Globus pallidus (tissue), 1 donor: ENCODE results near the gene KCTD2.
A peak's percentile ranks its signal among the peaks of the same experiment; 100 is the strongest.
"Not testable (repeated sequence)": the region's sequence is repeated elsewhere in the genome, so short reads cannot be mapped to it uniquely, and the experiment has no call there.

Experiments used
- DNase-seq: peaks from one replicate; pipeline ENCODE4 v3.0.0-alpha.2; 2015; ENCODE audit warnings: low spot score

Gene KCTD2

DNA sequence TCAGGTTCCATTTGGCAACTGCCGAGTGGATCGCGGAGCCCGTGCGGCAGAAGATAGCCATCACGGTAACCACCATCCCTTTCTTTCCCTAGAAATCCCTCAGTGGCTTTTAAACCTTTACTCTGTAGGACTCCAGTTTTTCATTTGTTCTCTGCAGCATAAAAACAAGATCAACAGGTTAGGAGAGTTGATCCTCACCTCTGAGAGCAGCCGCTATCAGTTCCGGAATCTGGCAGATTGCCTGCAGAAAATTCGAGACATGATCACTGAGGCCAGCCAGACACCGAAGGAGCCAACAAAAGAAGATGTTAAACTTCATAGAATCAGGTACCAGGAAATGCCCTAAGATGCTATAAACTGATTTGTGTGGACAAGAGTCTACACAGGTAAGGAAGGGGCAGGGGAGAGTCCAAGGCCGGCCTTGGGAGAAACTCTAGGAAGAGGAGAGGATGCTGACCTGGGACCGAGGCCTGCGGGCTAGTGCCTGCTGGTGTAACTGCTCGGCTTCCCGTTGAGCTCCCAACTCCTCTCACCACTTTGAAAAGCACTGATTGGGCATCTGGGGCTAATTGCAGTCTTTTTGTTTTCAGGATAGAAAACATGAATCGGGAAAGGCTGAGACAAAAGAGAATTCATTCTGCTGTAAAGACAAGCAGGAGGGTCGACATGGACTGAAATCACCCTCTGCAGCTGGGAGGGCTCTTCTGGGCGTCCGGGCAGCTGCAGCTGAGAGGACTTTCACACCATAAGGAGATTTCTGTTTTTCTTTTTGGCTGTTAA is 26.5 kb upstream of the KCTD2 start:
- peak; percentile 86 for DNase-seq

DNA sequence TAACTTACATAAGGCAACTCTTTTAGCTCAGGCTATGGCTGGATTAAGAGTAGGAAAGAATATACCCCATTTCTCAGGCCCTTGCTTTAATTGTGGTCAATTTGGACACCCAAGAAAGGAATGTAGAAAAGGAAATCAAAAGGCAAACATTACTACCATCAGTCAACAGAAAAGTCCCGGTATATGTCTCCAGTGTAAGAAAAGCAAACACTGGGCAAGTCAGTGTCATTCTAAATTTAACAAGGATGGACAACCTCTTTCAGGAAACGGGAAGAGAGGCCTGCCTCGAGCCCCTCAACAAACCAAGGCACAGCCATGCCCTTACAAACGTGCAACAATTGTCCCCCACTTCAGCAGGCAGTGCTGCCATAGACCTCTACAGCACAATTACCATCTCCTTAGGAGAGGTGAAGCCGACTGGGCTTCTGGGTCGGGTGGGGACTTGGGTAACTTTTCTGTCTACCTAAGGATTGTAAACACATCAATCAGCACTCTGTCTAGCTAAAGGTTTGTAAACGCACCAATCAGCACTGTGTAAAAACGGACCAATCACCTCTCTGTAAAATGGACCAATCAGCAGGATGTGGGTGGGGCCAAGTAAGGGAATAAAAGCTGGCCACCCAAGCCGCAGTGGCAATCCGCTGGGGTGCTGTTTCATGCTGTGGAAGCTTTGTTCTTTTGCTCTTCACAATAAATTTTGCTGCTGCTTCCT is 22.2 kb upstream of the KCTD2 start:
- DNase-seq = no peak

DNA sequence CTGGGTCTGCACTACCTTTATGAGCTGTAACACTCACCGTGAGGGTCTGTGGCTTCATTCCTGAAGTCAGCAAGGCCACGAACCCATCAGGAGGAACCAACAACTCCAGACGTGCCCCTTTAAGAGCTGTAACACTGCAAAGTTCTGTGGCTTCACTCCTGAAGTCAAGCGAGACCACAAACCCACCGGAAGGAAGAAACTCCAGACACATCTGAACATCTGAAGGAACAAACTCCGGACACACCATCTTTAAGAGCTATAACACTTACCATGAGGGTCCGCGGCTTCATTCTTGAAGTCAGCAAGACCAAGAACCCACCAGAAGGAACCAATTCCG is 21.7 kb upstream of the KCTD2 start:
- not testable (repeated sequence) for DNase-seq

DNA sequence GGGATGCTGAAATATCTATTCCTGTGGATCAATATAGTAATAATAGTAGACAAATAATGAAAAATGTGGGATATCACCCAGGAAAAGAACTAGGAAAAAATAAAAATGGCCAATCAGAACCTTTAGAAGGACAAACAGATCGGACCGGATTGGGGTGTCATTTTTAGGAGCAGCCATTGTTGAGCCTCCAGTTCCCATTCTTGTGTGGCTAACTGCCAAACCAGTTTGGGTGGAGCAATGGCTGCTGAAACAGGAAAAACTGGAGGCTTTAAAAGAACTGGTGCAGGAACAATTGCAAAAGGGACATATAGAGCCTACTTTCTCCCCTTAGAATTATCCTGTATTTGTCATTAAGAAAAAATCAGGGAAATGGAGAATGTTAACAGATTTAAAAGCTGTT is 20.4 kb upstream of the KCTD2 start:
- DNase-seq = not testable (repeated sequence)

DNA sequence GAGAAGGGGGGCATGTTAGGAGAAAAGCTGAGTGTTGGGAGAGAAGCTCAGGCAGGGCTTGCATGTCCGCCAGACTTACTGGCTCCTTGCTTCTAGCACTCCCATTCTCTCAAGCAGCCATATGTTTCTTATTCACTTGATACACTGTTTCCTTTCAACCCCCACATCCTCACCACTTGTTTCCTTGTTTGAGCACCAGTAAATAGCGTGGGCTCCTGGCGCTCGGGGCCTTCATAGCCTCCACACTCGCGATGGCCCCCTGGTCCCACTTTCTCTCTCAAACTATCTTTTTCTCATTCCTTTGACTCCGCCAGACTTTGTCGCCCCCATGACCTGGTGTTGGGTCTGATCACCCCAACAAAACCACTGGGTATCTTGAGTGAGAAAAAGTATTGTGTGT is 16.9 kb upstream of the KCTD2 start:
- no peak for DNase-seq

DNA sequence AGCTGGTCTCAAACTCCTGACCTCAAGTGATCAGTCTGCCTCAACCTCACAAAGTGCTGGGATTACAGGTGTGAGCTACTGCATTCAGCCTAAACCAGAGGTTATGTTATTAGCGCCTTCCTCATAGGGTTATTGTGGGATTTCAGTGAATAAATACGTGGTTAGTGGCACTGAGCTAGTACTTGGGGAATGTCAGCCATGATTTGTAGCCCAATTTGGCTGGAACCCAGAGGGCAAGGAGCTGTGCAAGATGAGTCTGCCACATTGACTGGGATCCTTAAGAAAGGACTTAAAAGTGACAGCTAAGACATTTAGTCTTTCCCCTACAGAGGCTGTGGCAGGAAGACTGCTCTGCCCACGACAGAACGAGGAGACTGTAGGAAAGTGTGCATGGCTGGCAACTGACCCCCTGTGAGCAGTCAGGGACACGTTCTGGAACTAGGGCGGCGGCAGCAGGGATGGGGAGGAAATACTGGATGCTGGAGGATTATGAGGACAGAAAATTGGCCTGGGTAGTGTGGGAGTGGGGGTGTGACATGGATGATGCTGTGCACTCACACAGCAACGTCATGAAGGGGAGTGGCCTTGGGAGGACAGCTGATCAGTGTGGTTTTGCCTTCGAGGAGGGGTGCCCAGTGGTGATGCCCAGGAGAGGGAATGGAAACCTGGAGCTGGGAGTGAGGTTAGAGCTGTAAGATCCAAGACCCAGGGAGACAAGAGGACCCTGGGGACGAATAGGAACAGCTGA is 14.9 kb upstream of the KCTD2 start:
- peak; percentile 94 for DNase-seq

DNA sequence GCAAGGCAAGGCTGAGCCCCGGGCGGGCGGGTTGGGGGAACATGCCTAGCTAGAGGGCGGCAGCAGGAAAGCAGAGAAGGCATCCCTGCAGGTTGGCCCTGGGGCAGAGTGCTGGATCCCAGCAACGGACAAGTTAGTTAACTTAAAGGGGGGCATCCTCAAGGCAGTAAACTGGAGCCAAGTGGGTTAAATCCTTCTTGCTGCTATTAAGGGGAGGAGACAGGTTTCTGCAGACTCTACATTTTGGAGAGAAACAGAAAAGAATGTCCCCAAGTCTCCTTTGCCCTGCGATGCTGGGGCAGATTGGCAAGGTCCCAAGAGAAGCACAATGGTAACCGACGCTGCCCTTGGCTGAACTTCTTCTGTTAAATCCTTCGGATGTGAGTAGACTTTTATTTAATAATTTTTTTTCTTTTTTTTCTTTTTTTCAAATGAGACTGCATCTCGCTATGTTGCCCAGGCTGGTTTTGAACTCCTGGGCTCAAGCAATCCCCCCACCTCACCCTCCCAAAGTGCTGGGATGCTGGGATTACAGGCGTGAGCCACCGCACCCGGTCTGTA is 14.2 kb upstream of the KCTD2 start:
- DNase-seq = no peak

DNA sequence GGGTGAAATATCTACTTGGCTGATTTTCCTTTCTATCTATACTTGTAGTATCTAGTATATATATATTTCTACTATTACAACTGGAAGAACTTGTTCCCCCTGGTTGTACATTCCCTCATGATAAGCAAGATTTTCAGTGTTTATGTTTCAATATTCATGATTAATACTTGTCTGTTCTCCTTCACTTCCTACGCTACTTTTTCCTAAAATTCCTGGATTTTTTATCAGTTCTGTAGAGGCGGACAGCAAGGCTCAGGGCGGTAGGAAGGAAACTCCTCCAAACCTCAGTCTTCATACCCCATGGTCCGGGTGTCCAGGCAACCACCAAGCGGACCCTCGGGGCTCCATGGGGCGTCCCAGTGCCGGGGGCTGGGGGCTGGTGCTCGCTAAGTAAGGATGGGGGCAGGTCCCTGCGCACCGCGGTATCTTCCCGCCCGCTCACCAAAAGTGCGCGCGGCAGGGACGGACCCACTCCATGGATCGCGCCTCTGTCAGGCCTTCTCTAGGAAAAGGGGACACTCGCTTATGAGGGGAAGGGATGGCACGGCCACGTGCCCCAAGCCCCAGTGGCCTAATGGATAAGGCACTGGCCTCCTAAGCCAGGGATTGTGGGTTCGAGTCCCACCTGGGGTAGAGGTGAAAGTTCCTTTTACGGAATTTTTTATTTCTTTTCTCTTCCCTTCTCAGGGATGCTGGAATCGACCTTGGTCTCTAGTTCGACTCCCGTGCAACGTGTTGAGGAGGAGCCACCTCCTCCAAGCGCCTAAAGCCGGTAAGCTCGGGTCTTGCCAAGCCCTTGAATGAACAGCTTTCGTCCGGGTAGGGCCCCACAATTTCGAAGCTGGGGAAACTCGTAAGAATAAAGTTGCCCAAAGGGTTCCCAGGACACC is 13.4 kb upstream of the KCTD2 start:
- peak; percentile 89 for DNase-seq

DNA sequence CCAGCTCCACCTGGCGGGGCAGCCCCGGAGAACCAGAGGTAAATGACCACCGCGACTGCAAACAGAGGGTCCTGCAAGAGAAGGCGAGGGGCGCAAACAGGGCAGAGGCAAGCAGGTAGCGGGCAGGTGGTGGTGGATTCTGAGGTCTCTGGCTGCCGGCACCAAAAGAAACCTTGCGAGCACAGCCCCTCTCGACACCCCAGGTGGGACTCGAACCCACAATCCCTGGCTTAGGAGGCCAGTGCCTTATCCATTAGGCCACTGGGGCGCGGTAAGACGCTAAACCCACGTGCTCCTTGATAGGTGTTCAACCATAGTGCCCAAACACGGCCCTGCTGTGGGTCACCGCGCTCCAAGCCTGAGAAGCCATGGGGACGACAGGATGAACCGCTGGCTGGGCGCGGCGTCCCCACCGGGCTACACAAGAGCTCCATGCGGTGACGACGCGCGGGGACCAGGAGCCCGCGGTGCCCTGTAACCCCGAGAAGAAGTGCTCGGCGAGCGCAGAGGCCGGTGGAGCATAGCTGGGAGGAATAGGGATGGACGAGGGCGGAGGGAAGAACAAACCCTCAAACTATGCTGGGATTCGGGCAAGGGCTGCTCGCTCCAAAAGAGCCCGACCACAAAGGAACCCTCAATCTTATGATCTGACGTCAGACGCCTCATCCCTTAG is 12.7 kb upstream of the KCTD2 start:
- peak; percentile 83 for DNase-seq

DNA sequence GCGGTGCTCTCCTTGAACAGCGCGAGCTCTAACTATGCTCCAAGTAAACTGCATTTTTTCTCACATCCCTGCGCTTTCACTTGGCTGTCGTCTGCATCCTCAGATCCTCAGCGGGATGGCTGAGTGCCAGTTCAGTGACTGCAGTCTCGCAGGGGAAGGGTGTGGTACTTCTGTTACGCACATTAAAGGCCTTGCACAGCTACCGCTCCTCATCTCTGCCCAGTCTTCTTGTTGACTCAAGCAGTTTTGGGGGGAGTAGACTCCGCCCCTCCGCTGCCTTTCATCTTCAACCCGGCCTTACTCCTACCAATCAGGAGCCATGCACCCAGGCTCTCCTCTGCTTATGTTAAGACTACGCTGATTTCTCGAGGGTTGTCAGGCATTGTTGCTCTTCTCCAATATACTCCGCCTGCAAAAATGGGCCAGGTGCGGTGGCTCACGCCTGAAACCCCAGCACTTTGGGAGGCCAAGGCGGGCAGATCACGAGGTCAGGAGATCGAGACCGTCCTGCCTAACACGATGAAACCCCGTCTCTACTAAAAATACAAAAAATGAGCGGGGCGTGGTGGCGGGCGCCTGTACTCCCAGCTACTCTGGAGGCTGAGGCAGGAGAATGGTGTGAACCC is 10.3 kb upstream of the KCTD2 start:
- DNase-seq = no peak

DNA sequence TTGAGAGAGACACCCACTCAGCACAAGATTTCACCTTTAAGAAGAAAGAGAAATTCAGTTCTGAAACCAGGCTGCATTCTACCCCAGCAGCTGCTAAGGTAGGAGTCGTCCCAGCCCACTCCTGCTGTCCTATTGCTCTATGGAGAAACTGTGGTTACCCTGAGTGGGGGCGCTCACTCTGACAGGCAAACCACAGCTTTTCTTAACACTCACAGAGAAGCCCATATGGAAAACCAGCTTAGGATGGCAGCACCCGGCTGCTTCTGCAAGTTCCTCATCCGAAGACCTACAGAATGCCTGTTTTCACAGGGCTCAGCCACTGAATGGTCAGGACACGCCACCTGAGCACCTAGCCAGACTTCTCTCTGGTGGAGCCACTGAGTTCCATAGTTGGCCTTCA is 7.8 kb upstream of the KCTD2 start:
- no peak for DNase-seq

DNA sequence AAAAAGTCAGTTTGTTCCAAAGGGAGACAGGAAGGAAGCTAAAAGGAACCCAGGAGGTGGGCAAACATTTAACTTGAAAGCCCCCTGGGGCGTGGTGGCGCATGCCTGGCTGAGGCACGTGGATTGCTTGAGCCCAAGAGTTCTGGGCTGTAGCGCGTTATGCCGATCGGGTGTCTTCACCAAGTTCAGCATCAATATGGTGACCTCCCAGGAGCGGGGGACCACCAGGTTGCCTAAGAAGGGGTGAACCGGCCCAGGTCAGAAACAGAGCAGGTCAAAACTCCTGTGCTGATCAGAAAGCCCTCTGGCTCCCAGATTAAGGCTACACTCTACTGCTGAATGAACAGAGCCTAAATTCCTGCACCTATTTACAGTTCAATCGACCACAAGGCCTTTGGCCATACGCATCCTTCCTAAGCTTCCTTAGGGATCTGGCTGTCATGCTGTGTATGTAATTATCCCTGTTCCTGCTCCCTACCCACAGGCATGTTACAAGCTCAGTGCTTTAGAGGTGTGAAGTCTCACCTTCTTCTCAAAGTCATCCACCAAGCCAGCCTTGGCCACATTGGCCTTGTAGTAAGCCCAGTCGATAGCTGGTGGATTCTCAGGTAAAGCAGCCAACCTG is 5.3 kb upstream of the KCTD2 start:
- no peak for DNase-seq

DNA sequence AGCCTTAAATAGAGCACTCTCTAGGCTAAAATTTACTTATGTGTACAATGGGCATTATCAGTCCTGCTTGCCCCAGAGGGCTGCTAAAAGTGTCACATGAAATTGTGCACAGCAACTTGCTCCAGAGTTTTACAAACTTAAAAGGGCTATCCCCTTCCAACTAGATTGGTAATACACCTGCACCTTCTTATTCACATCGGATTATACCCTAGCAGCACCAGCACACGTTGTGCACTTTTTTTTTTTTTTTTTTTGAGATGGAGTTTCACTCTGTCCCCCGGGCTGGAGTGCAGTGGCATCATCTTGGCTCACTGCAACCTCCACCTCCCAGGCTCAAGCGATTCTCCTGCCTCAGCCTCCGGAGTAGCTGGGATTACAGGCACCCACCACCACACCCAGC is 3.2 kb upstream of the KCTD2 start:
- DNase-seq = not testable (repeated sequence)

DNA sequence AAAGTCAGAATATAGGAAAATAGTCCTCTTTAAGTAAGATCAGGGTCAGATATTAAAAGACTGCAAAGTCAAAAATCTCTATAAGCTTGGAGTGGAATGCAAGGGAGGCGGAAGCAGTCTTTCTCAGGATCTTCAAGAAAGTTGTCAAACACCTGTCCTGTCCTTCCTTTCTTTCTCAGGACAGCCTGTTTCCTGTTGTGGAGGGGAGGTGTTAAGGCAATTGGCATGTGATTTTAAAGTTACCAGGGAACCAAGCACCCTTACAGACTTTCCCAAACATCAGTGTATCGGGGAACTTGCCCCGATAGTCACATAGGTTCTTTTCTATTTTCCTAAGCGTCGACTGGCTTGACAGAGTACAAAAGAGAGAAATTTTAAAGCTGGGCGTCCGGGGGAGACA is 2.3 kb upstream of the KCTD2 start:
- DNase-seq = no peak

DNA sequence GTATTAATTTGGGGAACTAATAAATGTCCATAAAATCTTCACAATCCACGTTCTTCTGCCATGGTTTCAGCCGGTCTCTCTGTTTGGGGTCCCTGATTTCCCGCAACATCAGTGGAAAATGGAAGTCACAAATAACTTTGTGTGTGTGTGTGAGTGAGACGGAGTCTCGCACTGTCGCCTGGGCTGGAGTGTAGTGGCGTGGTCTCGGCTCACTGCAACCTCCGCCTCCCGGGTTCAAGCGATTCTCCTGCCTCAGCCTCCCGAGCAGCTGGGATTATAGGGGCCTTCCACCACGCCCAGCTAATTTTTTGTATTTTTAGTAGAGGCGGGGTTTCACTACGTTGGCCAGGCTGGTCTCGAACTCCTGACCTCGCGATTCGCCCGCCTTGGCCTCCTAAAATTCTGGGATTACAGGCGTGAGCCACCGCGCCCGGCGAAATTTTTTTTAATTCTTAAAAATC is 1.0 kb upstream of the KCTD2 start:
- DNase-seq = not testable (repeated sequence)

DNA sequence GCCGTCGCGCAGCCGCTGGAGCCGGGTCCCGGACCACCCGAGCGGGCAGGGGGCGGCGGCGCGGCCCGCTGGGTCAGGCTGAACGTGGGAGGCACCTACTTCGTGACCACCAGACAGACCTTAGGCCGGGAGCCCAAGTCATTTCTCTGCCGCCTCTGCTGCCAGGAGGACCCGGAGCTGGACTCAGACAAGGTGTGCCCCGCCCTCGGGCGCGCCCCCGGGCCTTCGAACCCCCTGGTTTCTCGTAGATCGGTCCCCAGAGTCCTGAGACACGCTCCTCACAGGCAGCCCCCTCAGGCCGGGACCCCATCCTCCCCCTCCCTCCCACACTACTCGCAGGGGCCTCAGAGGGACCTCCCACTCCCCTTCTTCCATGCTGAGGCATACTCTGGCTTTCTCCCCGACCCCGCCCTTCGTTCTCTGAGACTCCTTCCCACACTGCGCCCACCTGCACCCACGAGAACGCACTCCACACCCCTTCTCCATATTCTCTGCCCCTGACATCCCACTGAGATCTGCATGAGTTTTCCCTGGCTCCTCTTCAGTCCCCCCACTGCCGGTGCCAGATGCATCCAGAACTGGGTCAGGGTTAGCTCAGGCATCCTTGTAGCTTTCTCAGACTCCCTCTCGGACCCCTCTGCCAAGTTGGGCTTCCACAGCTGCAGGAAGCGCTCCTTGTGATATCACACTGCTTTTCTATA is 523 bp downstream of the KCTD2 start:
- peak; percentile 24 for DNase-seq

DNA sequence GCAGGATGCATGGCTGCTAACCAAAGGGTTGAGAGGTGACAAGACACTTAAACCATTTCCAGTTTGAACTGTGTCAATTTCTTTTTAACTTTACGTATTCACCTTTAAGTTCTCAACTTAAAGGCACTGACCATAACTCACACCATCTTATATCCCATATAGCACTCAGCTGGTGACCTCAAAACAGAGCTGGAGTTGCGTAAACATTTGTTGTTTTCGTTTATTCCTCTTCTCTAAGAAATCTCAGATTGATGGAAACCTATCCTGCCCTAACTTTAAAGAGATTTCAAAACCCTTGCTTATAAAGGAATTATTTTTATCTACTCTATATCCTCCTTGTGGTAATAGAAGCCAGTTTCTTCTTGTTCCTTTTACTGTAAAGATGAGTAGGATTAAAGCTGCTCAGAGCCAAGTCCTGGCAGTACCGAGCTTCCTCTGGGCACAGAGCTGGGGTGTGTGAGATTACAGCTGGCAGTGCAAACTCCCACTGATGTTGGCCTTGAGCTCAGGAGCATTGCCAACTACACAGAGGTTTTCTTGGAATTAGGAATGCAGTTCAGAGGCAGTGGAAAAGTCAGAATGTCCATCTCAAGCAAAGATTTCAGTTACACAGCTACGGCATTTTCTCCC is 1.3 kb downstream of the KCTD2 start:
- peak; percentile 50 for DNase-seq

DNA sequence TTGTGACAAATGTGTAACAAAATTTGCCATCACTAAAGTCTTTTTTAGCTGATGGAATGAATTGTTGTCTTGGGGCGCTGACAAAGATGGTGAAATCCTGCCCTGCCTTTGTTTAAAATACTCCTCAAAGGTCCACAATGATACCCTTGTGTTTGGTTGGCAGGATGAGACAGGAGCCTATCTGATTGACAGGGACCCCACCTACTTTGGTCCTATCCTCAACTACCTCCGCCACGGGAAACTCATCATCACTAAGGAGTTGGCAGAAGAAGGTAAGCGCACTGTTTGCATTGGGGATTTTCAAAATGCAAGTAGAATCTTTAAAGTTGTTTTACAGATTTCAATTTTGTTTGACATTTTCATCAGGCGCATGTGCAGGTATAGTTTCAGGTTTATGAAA is 2.0 kb downstream of the KCTD2 start:
- DNase-seq = no peak

DNA sequence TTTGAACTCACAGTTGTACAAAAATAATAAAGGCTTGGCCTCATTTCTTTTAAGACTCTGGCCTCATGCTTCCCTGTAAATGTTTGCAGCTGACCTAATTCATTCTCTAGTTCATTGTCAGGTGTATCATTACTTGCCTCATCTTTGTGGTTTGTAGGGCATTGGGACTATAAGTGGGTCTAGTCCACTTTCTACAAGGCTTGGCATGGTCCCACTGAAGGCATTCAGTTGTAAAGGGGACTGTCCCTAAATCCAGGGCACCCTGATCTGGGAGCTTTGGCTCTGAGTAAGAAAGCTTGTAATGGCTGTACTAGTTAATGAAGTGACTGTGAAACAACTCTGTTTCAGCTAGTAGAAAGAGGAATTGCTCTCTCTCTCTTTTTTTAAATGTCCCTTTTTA is 2.7 kb downstream of the KCTD2 start:
- DNase-seq = no peak
